K562 (cell line): ENCODE measurements around the gene NFIB.

Experiments
- CEBPZ ChIP-seq: fragments of 150-350 bp; IDR thresholded peaks from 2 replicates; pipeline ENCODE4 v1.6.1; 2014; ENCODE audit warnings: low read depth, mild to moderate bottlenecking, low read length, borderline replicate concordance
- LARP7 ChIP-seq: fragments of 450-650 bp; IDR thresholded peaks from 2 replicates; pipeline ENCODE4 v1.6.1; 2016
- USF2 ChIP-seq: sonication (generic); formaldehyde crosslinking; IDR thresholded peaks from 2 replicates; pipeline ENCODE4 v1.5.0; 2020; ENCODE audit warnings: missing genetic modification reagents
- ZNF24 ChIP-seq: fragments of 450-650 bp; IDR thresholded peaks from 2 replicates; pipeline ENCODE4 v1.6.1; 2016
- TF ChIP-seq, protein P1 (sequence below): sonication (generic); formaldehyde crosslinking; IDR thresholded peaks from 2 replicates; pipeline ENCODE4 v1.8.1; 2023; ENCODE audit warnings: mild to moderate bottlenecking, missing genetic modification reagents
- TF ChIP-seq, protein P2 (sequence below), 3 experiments: IDR thresholded peaks in 2 of 3; conservative IDR thresholded peaks in 1 of 3; 2 replicates each; pipeline ENCODE4 v1.5.1; 2011 to 2012; ENCODE audit warnings: low read length in 3 of 3, mild to moderate bottlenecking in 3 of 3, control low read depth in 2 of 3, improper control_type of control experiment in 1 of 3, inconsistent platforms in 1 of 3, low read depth in 1 of 3, mixed read lengths in 1 of 3, moderate library complexity in 1 of 3; ENCODE audit not compliant: insufficient read depth in 2 of 3

DNA sequence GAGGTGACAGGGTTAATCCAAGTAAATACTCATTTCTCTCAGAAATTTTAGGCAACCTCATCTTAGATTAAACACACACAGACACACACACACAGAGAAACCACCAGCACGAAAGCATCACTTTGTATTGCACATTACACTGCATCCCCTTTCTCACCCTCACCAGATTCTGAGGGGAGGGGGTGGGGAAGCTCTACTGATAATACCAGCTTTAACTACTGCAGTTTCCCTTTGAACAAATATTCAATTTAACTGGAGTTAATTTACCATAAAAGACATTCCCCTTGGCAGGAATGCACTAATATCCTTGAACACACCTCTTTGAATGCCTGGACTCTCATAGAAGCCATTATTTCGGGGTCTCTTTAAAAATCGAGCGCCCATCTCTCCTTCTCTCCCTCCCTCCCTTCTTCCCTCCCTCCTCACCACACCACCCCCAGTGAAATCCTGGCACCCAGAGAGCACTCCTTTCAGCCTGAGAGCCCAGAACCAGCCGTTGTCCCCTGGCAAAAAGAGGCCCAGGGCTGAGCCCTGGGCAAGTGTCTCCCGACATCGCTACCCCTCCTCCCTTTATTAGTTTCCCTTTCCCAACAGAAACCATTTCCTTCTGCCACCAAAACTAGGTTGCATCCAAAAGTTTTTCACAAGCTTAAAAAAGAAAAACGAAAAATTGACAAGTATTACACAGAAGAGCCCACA, 2.8 kb upstream of the NFIB start:
- TF ChIP-seq, protein P1, sequence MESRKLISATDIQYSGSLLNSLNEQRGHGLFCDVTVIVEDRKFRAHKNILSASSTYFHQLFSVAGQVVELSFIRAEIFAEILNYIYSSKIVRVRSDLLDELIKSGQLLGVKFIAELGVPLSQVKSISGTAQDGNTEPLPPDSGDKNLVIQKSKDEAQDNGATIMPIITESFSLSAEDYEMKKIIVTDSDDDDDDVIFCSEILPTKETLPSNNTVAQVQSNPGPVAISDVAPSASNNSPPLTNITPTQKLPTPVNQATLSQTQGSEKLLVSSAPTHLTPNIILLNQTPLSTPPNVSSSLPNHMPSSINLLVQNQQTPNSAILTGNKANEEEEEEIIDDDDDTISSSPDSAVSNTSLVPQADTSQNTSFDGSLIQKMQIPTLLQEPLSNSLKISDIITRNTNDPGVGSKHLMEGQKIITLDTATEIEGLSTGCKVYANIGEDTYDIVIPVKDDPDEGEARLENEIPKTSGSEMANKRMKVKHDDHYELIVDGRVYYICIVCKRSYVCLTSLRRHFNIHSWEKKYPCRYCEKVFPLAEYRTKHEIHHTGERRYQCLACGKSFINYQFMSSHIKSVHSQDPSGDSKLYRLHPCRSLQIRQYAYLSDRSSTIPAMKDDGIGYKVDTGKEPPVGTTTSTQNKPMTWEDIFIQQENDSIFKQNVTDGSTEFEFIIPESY (CRISPR knock-in tag) = no peak
- no peak for TF ChIP-seq CEBPZ
- TF ChIP-seq, protein P2, sequence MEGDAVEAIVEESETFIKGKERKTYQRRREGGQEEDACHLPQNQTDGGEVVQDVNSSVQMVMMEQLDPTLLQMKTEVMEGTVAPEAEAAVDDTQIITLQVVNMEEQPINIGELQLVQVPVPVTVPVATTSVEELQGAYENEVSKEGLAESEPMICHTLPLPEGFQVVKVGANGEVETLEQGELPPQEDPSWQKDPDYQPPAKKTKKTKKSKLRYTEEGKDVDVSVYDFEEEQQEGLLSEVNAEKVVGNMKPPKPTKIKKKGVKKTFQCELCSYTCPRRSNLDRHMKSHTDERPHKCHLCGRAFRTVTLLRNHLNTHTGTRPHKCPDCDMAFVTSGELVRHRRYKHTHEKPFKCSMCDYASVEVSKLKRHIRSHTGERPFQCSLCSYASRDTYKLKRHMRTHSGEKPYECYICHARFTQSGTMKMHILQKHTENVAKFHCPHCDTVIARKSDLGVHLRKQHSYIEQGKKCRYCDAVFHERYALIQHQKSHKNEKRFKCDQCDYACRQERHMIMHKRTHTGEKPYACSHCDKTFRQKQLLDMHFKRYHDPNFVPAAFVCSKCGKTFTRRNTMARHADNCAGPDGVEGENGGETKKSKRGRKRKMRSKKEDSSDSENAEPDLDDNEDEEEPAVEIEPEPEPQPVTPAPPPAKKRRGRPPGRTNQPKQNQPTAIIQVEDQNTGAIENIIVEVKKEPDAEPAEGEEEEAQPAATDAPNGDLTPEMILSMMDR (IDR thresholded peaks at IDR 0.05 in 2 of 3, conservative IDR thresholded peaks at IDR 0.05 in 1 of 3; ENCODE audit: insufficient read depth in 2 of 3, low read depth in 1 of 3, low read length in 3 of 3) = no peak
- no peak for TF ChIP-seq USF2
- no peak for TF ChIP-seq LARP7
- TF ChIP-seq ZNF24 = no peak
